Measurements from ENCODE around the gene STX12.
A peak's percentile ranks its signal among the peaks of the same experiment; 100 is the strongest.
"Not testable (repeated sequence)": the region's sequence is repeated elsewhere in the genome, so short reads cannot be mapped to it uniquely, and the experiment has no call there.

The STX12 gene

GRCh38 chr1:27868932-27869718, 96.1 kb downstream of the STX12 start:
- no peak for DNase-seq (ENCODE audit: low spot score)

GRCh38 chr1:27869719-27870085, 96.7 kb downstream of the STX12 start:
- DNase-seq (ENCODE audit: low spot score): no peak

- not testable (repeated sequence) for DNase-seq (ENCODE audit: low spot score)
These were observed 98.1 kb downstream of the STX12 start for GRCh38 chr1:27871076-27871475.

- DNase-seq (ENCODE audit: low spot score): peak; percentile 80
These were observed 99.2 kb downstream of the STX12 start, which contains the start of gene THEMIS2 for GRCh38 chr1:27872059-27872801. Gene THEMIS2 (plus strand): TSS chr1:27872544. CDS start chr1:27872572, 28 bp downstream.

GRCh38 chr1:27872802-27873551, 100.0 kb downstream of the STX12 start:
- peak; percentile 29 for DNase-seq (ENCODE audit: low spot score)

GRCh38 chr1:27873671-27874384, 100.8 kb downstream of the STX12 start:
- no peak for DNase-seq (ENCODE audit: low spot score)
